Activated CD8-positive, alpha-beta memory T cell treated with anti-CD3 and anti-CD28 coated beads for 36 hours (primary cell): ENCODE data around the gene HLF. TPM values are rescaled to one million over a fixed set of nuclear protein-coding genes. Genes with fewer than 3 reads are reported as not detected.

Experiments used
- CTCF ChIA-PET: fragments of 350-600 bp; sonication (Branson Sonifier 250); formaldehyde crosslinking; loops from one replicate; lab custom pipeline; 2021; ENCODE audit warnings: antibody characterized with exemption; lab: Charles Lee
- POLR2A ChIA-PET: fragments of 350-600 bp; sonication (Branson Sonifier 250); formaldehyde crosslinking; loops from one replicate; lab custom pipeline; 2021; ENCODE audit warnings: antibody characterized with exemption; lab: Charles Lee
- total RNA-seq, 2 experiments: library from RNA; stranded (reverse); gene quantifications; one replicate each; pipeline ENCODE4 v1.2.3, GENCODE V29; 2021

HLF gene
- total RNA-seq, 2 experiments from 2014 or later, result 0.36 to 0.51 TPM

GRCh38 chr17:55301521-55302406 is 37.0 kb downstream of the HLF start:
- POLR2A ChIA-PET, result no interaction called here
- CTCF ChIA-PET, result no interaction called here

- CTCF ChIA-PET, result no interaction called here
Observed at GRCh38 chr17:55302407-55302787, 37.6 kb downstream of the HLF start.

DNA sequence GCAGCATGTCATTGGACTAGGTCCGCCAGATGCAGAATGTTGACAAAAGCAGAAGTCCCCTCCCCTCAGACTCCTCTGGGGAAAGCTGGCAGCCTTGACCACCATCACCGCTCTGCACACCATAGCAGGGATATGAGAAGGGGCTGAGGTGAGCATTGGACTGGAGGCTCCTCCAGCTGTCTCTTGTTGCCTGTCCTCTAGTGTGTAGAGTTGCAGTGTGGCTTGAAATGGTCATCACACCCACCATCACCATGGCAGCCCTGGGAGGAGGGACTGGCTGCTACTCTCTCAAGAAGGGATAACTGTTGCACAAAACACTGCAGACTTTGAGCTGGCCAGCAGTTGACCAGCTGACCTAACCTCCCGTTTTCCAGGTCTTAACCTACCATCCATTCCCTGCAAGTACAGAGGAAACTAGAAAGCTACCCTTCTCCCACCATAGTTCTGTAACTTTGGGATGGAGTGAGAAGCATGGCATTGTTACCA is 38.3 kb downstream of the HLF start:
- POLR2A ChIA-PET, result no interaction called here
- CTCF ChIA-PET, result interaction anchor here (1.0 to 1.6 kb wide), 4 partner anchors 8 to 42 kb away, joined by 4 read pairs; no protein-coding TSS in a partner anchor

More at GRCh38 chr17:55302407-55302787, 37.6 kb downstream of the HLF start:
- POLR2A ChIA-PET, result no interaction called here

DNA sequence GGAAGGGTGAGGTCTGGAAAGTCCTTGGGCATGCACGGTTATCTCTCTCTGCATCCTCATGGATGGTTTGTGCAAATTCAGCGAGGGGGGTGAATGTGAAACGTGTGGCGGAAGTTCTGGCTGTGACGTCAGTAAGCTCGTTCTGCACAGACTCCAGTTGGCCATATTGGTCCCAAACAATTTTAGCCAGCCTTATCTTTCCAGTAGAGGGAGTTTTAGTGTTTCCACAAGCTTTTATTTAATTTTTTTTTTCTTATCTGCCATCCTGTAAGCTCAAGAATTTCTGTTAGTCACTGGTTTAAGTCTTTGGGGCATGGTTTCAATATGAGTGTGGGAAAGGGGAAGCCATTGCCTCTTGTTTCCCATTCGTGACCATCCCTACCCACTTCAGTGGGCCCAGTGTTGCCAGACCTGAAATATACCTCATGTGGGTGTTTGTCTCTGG is 39.0 kb downstream of the HLF start:
- POLR2A ChIA-PET, result no interaction called here
- CTCF ChIA-PET, result interaction anchor here (1.0 to 1.6 kb wide), 4 partner anchors 9 to 41 kb away, joined by 4 read pairs; no protein-coding TSS in a partner anchor

- ChIA-PET CTCF (interaction anchor here (1.1 to 1.6 kb wide), 2 partner anchors 9 to 40 kb away, joined by 4 read pairs; no protein-coding TSS in a partner anchor), POLR2A (no interaction called here)
Observed at GRCh38 chr17:55304171-55304859, 39.6 kb downstream of the HLF start.

- POLR2A ChIA-PET, result no interaction called here
Observed at GRCh38 chr17:55305321-55306087, 40.7 kb downstream of the HLF start.

DNA sequence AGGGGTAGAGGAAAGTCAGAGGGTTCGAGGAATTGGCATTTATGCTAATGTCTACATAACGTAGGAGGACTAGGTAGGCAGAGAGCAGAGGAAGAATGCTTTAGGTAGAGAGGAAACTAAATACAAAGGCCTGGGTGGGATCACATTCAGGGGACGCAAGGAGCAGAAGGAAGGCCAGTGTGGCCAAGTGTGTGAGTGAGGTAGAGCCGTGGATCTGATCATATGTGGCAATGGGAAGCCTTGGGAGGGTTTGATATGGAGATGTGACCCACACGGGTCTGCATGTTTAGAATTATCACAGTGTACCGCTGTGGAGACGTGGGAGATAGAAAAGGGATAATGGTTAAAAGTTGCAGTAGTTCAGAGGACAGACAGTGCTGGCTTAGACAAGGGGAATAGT is 43.1 kb downstream of the HLF start:
- ChIA-PET POLR2A (no interaction called here), CTCF (no interaction called here)

More at GRCh38 chr17:55305321-55306087, 40.7 kb downstream of the HLF start:
- CTCF ChIA-PET, result no interaction called here

GRCh38 chr17:55308613-55309391 is 44.0 kb downstream of the HLF start:
- POLR2A ChIA-PET, result no interaction called here
- CTCF ChIA-PET, result interaction anchor here (0.5 kb wide), 1 partner anchor 285 kb away, joined by 4 read pairs; no protein-coding TSS in a partner anchor

- CTCF ChIA-PET, result no interaction called here
- POLR2A ChIA-PET, result no interaction called here
Observed at GRCh38 chr17:55311767-55312375, 47.1 kb downstream of the HLF start.

DNA sequence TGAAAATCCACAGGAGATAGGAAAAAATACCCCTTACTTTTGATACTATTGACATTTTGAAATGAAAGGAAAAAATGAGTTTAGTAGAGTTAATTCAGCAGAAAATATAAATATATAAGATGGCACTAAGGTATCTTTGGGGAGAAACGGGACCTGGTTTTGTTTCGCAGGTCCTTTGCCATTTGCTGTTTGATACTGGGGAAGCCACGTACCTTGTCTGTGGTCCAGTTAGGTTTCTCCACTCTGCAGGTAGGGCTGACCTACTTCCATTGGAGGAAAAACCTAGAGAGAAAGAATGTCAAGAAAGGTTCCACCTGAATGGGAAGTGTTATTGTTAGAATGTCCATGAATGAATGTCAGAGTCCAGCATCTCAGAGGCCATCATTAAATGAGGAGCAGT is 48.1 kb downstream of the HLF start:
- ChIA-PET POLR2A (no interaction called here), CTCF (interaction anchor here (1.5 kb wide), 1 partner anchor 9 kb away, joined by 4 read pairs; no protein-coding TSS in a partner anchor)

DNA sequence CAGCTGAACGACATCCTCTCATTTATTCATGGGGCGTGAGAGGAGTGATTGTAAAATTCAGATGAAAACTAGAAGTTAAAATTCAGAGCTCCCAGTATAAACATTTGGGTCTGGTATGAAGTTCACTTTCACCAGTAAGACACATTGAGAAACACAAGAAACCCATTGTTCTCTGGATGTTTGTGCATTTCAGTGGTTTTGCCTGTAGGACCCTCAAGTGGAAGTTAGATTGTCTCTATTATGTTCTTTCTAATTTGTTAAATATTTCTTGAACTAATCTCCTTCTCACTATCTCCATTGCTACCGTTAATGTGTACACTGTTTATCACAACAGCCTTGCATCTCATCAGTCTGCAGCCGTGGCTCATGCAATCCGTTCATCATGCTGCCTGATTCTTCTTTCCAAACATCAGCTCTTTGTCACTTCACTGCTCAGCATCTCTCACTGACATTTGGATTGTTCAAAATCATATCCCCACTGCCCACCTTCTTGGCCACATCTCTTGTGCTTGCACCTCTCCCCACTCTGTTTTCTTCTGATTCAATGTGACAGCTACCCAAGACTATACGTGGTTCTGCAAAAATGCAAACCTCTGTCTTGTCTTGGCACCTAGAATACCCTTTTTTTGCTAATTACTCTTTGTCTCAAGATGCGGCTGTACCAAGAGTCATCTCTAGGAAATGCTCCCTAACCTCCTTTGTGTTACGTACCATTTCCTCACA is 49.5 kb downstream of the HLF start:
- POLR2A ChIA-PET, result no interaction called here
- CTCF ChIA-PET, result interaction anchor here (1.4 to 1.5 kb wide), 3 partner anchors 11 to 38 kb away, joined by 3 to 4 read pairs (median 4); no protein-coding TSS in a partner anchor

GRCh38 chr17:55314784-55315491 is 50.2 kb downstream of the HLF start:
- ChIA-PET POLR2A (interaction anchor here (0.8 kb wide), 1 partner anchor 106 kb away, joined by 3 read pairs; no protein-coding TSS in a partner anchor), CTCF (interaction anchor here (1.4 to 1.5 kb wide), 2 partner anchors 33 to 38 kb away, joined by 3 to 4 read pairs; no protein-coding TSS in a partner anchor)

GRCh38 chr17:55316499-55316898 is 51.7 kb downstream of the HLF start:
- CTCF ChIA-PET, result no interaction called here
- POLR2A ChIA-PET, result no interaction called here

DNA sequence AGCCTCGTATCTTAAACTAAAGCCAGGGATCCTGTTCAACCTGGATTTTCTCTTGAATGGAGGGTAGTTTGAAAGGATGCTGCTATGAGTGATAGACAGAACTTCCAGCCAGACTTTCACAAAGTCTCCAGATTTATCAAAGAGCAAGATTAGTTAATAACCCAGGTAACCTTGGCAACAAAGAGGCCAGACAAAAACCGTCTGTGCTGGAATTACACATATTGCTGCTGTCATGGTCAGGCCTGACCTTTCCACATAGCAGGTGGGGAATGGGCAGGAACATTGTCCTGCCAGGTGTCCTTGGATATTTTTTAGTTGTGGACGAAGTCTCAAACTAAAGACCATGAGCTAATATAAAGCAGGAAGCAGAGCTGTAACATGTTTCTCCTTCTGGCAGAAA is 52.5 kb downstream of the HLF start:
- POLR2A ChIA-PET, result no interaction called here
- CTCF ChIA-PET, result no interaction called here

- CTCF ChIA-PET, result no interaction called here
- POLR2A ChIA-PET, result no interaction called here
Observed at GRCh38 chr17:55318081-55318480, 53.3 kb downstream of the HLF start.

GRCh38 chr17:55318715-55319487 is 54.1 kb downstream of the HLF start:
- ChIA-PET POLR2A (no interaction called here), CTCF (no interaction called here)
